NCI-H2171 treated with DMSO at 0.1 percent for 48 hours (cell line): ENCODE results near the gene ERGIC1.

Source experiments
- DNase-seq: peaks from one replicate; lab custom pipeline; 2025; lab: John Stamatoyannopoulos, UW

ERGIC1 gene

DNA sequence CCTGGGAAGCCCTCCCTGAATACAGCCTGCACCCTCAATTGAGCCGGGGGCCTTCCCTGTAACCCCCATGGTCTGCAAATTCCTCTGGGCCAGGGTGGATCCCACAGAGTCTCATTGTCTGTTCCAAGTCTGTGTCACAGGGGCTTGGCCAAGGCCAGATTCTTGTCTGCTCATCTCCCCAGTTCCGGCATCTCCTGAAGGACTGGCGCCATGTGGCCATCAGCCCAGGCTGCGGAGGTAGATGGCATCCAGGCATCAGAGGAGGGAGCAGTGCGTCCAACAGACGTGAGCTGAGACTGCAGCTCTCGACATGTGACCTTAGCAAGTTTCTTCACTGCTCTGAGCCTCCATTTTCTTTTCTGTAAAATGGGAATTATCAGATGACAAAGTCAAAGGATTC is 87.9 kb downstream of the ERGIC1 start:
- no peak for DNase-seq

DNA sequence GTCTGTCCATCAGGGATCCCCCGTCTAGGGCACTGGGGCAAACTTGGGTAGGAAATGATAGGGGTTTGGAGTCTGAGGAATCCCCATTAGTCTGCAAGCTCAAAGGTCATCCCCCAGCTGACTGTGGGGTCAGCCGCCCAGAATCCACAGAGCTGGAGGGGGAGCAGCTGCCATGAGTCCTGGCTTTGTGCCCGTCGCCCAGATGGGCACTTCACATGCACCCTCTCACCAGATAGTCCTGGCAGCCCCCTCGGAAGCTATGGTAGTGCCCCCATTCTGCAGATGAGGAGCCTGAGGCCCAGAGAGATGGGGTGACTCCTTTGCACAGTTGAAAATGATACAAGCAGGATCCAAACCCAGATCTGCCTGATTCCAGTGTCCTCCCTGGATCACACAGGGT is 89.5 kb downstream of the ERGIC1 start:
- no peak for DNase-seq

GRCh38 chr5:172925336-172925948 is 91.4 kb downstream of the ERGIC1 start:
- no peak for DNase-seq

DNA sequence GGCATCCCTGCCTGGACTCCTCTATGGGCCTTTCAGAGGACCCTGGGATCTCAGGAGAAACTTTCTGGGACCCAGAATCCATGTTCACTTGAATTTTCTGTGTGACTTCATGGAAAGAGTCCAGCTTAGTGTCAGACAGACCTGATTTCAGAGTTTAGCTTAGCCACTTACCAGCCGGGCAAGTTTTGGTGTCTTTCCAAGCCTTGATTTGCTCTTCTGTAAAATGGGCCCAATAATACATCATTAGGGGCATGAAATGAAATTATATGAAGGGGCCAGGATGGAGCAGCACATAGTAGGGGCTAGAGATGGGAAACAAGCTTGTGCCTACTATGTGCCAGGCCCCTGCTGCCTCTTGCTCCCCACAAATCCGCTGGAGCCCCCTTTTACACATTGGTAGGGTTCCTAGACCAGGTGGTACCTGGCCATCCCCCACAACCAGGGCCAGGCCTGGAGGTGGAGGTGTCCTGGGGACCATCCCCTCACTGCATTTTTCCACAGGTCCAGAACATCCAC is 92.0 kb downstream of the ERGIC1 start:
- DNase-seq: no peak

GRCh38 chr5:172926796-172927195 is 92.7 kb downstream of the ERGIC1 start:
- no peak for DNase-seq

GRCh38 chr5:172929371-172929838 is 95.4 kb downstream of the ERGIC1 start:
- no peak for DNase-seq

DNA sequence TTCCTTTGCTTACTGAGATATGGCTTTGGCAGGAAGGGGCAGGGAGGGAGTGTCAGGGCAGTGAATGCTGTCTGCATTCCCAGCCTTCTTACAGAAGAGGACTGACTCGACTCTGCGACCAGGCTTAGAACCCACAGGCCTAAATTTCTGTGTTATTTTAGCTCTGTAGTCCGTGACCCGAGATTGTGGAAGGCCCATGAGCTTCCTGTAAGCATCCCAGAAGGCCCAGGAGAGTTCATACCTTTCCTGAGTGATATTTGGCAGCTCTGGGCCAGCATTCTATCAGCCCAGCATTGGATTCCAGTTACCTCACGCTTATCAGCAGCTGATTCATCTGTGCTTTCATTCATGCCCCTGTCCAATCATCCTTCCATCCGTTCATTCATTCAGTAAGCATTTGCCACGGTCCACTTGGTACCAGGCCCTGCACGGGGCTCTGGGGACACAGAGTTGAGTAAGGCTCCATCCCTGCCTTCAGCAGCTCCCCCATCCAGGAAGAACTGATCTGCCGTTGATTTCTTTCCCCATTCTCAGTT is 97.0 kb downstream of the ERGIC1 start:
- DNase-seq: no peak

DNA sequence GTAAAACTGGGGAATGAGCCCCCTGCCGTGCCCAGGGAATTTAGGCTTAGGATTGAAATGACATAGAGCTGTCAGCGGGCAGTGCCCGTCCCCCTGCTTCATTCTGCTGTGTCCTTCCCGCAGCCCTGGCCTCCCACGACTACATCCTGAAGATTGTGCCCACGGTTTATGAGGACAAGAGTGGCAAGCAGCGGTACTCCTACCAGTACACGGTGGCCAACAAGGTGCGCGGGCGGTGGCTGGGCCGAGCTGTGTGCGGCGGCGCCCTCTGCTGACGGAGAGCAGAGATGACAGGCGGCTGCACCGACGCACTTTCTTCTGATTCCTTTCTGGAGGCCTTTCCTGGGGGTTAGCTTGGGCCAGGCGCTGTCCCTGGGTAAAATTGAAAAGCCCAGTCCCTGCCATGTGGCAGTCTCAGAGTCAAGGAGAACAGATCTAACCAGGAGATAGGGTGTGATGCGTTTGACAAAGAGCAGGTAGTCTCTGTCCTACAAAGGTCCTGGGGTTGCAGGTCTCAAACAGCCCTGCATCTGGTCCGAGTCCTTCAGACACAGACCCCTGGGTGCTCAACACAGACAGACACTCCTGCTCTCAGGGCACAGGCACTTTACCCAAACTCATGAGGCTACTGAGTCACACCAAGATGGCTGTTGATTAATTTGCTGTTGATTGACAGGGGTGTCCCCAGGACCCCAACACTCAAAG is 98.4 kb downstream of the ERGIC1 start:
- peak; percentile 35 for DNase-seq

- DNase-seq: no peak
Measured at GRCh38 chr5:172933238-172933637, 99.2 kb downstream of the ERGIC1 start.

- no peak for DNase-seq
Measured at GRCh38 chr5:172935096-172935495, 101.0 kb downstream of the ERGIC1 start.

DNA sequence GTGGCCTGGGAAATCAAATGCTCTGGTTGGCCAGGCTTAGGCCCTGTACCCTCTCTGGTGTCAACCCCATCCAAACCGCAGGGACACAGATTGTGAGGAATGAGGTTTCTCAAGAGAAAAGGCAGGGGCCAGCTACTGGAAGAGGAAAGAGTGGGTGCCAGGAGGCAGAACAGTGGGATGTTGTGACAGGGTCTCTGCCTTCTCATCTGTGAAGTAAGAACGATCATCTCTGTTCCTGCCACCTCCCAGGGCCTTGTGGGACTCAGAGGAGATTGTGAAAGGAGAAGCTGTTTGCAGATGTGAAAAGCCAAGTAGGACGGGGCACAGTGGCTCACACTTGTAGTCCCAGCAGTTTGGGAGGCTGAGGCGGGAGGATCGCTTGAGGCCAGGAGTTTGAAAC is 102.3 kb downstream of the ERGIC1 start:
- DNase-seq: no peak

DNA sequence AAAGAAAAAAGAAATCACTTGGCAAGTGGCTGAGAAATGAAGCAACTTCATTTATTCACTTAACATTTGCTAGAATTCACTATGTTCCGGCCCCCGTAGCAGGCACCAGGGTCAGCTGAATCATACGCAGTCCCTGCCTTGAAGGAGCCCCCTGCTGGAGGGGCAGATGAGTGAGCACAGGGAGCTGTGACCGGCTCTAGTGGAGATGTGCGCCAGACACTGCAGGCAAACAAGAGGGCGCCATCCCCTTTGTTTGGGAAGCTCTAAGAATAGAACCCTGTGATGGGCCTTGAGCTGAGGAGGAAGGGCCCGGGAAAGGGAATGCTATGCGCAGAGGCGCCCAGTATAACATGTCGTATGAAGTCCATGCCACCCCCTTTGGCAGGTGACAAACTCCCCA is 105.0 kb downstream of the ERGIC1 start:
- DNase-seq: peak; percentile 27

- DNase-seq: peak; percentile 90
Measured at GRCh38 chr5:172939611-172940267, 105.7 kb downstream of the ERGIC1 start.

- DNase-seq: no peak
Measured at GRCh38 chr5:172940268-172941066, 106.4 kb downstream of the ERGIC1 start.

- DNase-seq: peak; percentile 59
Measured at GRCh38 chr5:172941067-172941516, 107.0 kb downstream of the ERGIC1 start.

- DNase-seq: no peak
Measured at GRCh38 chr5:172942556-172942955, 108.5 kb downstream of the ERGIC1 start.

GRCh38 chr5:172943283-172943841 is 109.3 kb downstream of the ERGIC1 start:
- no peak for DNase-seq

- no peak for DNase-seq
Measured at GRCh38 chr5:172943906-172944305, 109.9 kb downstream of the ERGIC1 start.

GRCh38 chr5:172944741-172945140 is 110.7 kb downstream of the ERGIC1 start:
- DNase-seq: no peak

GRCh38 chr5:172945151-172945550 is 111.1 kb downstream of the ERGIC1 start:
- no peak for DNase-seq

GRCh38 chr5:172946146-172946545 is 112.1 kb downstream of the ERGIC1 start:
- DNase-seq: no peak
